ENCODE measurements around the gene ZBTB8A.

DNA sequence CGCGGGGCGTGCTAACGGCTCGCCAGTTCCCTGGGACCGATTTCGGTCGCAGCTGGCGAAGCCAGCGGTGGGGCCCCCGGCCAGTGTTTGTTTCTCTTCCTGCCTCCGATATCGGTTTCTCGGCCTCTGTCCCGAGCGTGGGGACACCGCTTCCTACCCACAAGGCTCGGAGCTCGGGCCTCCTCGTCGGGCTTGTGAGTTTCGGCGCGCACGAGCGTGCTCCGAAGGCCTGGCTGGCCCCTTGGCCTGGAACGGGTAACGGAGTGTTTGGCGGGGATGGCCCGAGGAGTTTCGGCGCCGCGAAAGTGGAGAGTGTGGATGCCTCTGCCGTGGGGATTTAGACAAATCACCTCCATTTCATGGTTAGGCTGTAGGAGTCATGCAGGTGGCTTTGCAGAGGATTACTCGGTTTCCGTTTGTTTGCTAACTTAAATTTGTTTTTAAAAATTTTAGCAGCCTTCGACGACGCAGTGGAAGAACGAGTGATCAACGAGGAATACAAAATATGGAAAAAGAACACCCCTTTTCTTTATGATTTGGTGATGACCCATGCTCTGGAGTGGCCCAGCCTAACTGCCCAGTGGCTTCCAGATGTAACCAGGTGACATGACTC, 112.3 kb downstream of the ZBTB8A start:
- TF ChIP-seq, protein P1, sequence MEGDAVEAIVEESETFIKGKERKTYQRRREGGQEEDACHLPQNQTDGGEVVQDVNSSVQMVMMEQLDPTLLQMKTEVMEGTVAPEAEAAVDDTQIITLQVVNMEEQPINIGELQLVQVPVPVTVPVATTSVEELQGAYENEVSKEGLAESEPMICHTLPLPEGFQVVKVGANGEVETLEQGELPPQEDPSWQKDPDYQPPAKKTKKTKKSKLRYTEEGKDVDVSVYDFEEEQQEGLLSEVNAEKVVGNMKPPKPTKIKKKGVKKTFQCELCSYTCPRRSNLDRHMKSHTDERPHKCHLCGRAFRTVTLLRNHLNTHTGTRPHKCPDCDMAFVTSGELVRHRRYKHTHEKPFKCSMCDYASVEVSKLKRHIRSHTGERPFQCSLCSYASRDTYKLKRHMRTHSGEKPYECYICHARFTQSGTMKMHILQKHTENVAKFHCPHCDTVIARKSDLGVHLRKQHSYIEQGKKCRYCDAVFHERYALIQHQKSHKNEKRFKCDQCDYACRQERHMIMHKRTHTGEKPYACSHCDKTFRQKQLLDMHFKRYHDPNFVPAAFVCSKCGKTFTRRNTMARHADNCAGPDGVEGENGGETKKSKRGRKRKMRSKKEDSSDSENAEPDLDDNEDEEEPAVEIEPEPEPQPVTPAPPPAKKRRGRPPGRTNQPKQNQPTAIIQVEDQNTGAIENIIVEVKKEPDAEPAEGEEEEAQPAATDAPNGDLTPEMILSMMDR (conservative IDR thresholded peaks at IDR 0.05) = no peak
- TF ChIP-seq EZH2 (IDR thresholded peaks at IDR 0.05; ENCODE audit: low read depth) = no peak

All from PC-9 (cell line).